ENCODE measurements around the gene MBTD1. TPM values are rescaled to one million over a fixed set of nuclear protein-coding genes. Genes with fewer than 3 reads are reported as not detected.

MBTD1 gene
- total RNA-seq, 1 donor from 2014 or later, result 32.9 TPM

DNA sequence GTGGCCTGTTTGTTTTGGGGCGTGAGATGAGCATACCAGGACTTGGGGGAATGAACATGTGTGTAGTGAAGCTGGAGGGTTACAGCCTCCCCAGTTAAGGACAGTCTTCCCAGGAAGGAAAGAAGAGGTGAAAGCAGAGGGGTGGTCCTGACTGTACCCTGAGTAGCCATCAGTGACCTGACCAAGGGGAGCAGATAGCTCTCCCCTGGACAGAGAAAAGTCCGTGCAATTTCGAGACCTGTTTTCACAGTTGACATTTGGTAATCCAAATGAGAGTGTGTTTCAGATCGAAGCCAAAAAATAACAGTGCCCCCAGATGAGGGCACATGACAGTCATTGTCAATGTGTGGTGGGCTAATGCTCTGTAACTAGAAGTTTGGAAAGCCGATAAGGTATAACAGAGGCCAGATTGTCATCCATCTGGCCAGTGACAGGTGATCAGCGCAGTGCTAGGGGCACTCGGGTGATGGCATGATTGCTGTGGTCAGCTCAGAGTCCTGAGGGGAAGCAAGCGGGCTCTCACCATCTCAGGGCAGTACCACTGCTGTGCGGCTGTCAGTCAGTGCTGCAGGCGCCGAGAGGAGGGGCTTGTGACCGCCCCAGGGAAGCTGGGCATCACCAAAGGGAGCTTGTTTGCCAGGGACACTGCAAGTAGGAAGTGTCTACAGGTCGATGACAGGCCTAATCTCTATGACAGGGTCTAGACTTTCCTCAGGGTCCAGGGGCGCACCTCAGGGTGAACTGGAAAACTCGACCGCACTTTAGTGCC lies 94.8 kb downstream of the MBTD1 start:
- H3K36me3 Mint-ChIP-seq (ENCODE audit: low read depth), result peaks cover 26% of the 10 kb centered on the region
- no peaks in the 10 kb centered on the region for H3K27me3 Mint-ChIP-seq (ENCODE audit: low read depth)

DNA sequence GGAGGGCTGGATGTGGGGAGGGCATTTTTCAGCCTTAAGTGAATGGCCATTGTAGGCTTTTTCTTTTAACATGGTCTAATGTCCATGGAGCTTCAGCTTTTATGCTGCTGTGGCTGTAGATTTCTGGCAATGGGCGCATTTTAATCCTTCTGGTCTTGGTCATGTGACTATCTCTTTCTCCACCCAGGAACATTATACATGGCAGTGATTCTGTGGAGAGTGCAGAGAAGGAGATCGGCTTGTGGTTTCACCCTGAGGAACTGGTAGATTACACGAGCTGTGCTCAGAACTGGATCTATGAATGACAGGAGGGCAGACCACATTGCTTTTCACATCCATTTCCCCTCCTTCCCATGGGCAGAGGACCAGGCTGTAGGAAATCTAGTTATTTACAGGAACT lies 98.3 kb downstream of the MBTD1 start:
- no peak for DNase-seq (ENCODE audit: low read depth, low spot score)
- Mint-ChIP-seq H3K4me3 (no peak overlapping the region), H3K36me3 (ENCODE audit: low read depth) (peaks cover 23% of the 10 kb centered on the region), H3K27me3 (ENCODE audit: low read depth) (no peaks in the 10 kb centered on the region), H3K9me3 (no peaks in the 10 kb centered on the region), H3K27ac (ENCODE audit: unreplicated experiment) (no peak overlapping the region), H3K4me1 (peaks cover 15% of the 10 kb centered on the region)
- no peak for TF ChIP-seq CTCF (conservative IDR thresholded peaks at IDR 0.05)

More for the DNA sequence above, 94.8 kb downstream of the MBTD1 start:
- TF ChIP-seq CTCF (conservative IDR thresholded peaks at IDR 0.05), result no peak
- Mint-ChIP-seq H3K27ac (ENCODE audit: unreplicated experiment) (no peak overlapping the region), H3K4me3 (peak overlapping the region; percentile 92), H3K4me1 (peaks cover 32% of the 10 kb centered on the region), H3K9me3 (no peaks in the 10 kb centered on the region)
- peak; percentile 15 for DNase-seq (ENCODE audit: low read depth, low spot score)

- peaks cover 5% of the 10 kb centered on the region for H3K4me1 Mint-ChIP-seq
- no peaks in the 10 kb centered on the region for H3K27me3 Mint-ChIP-seq (ENCODE audit: low read depth)
- no peak for TF ChIP-seq CTCF (conservative IDR thresholded peaks at IDR 0.05)
- H3K4me3 Mint-ChIP-seq, result peak overlapping the region; percentile 17
- H3K27ac Mint-ChIP-seq (ENCODE audit: unreplicated experiment), result no peak overlapping the region
- no peak for DNase-seq (ENCODE audit: low read depth, low spot score)
- H3K9me3 Mint-ChIP-seq, result no peaks in the 10 kb centered on the region
- peaks cover 23% of the 10 kb centered on the region for H3K36me3 Mint-ChIP-seq (ENCODE audit: low read depth)
These were observed 100.2 kb downstream of the MBTD1 start for GRCh38 chr17:51159604-51160003.

DNA sequence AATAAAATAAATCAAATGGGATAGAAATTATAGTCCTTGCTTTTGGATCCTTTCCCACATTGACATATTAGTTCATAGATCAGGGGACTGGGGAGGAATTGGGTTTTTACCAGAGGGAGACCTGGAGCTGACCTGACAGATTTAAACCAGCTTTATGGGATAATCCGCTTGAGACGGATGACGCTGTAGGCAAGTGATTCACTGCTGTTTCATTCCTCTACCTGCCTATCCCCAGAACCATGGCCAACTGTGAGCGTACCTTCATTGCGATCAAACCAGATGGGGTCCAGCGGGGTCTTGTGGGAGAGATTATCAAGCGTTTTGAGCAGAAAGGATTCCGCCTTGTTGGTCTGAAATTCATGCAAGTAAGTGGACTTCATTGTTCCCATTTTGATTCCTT lies 104.4 kb downstream of the MBTD1 start:
- no peaks in the 10 kb centered on the region for H3K9me3 Mint-ChIP-seq
- DNase-seq (ENCODE audit: low read depth, low spot score), result no peak
- no peak for TF ChIP-seq CTCF (conservative IDR thresholded peaks at IDR 0.05)
- H3K4me3 Mint-ChIP-seq, result peak overlapping the region; percentile 66
- no peak overlapping the region for H3K27ac Mint-ChIP-seq (ENCODE audit: unreplicated experiment)
- peaks cover 5% of the 10 kb centered on the region for H3K4me1 Mint-ChIP-seq
- H3K36me3 Mint-ChIP-seq (ENCODE audit: low read depth), result peaks cover 10% of the 10 kb centered on the region
- no peaks in the 10 kb centered on the region for H3K27me3 Mint-ChIP-seq (ENCODE audit: low read depth)

DNA sequence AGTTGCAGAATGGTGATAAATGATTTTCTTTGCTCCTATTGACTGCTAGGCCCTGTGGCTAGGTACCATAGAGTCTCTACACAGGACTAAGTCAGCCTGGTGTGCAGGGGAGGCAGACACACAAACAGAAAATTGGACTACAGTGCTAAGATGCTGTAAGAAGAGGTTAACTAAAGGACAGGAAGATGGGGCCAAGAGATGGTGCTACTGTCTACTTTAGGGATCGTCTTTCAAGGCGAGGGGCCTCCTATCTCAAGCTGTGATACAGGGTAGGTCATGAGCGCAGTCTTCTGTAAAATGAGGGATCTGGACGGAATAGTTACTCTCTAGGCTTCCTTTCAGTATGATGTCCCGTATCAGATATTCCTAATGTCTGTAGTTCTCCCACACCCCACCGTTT lies 105.7 kb downstream of the MBTD1 start:
- TF ChIP-seq CTCF (conservative IDR thresholded peaks at IDR 0.05), result no peak
- Mint-ChIP-seq H3K9me3 (no peaks in the 10 kb centered on the region), H3K4me3 (no peak overlapping the region), H3K27me3 (ENCODE audit: low read depth) (no peaks in the 10 kb centered on the region), H3K4me1 (peaks cover 5% of the 10 kb centered on the region), H3K27ac (ENCODE audit: unreplicated experiment) (no peak overlapping the region), H3K36me3 (ENCODE audit: low read depth) (peaks cover 3% of the 10 kb centered on the region)
- DNase-seq (ENCODE audit: low read depth, low spot score), result no peak
